Liver (tissue), 9 donors: Measurements from ENCODE around the gene CCDC61. TPM values are rescaled to one million over a fixed set of nuclear protein-coding genes. Genes with fewer than 3 reads are reported as not detected.

Experiments
- DNase-seq: peaks from one replicate; pipeline ENCODE4 v3.0.0-alpha.2; 2017; ENCODE audit warnings: low spot score
- H3K27ac ChIP-seq, 2 donors: one replicate each; pipeline ENCODE4 v1.7.0; 2013; ENCODE audit warnings: inconsistent platforms in 2 of 2, low read length in 2 of 2, control low read depth in 1 of 2, low read depth in 1 of 2, mild to moderate bottlenecking in 1 of 2
- H3K27me3 ChIP-seq, 4 donors: one replicate each; pipeline versions ENCODE4 v1.6.1 to v1.7.0; 2013; ENCODE audit warnings: low read length in 3 of 4, inconsistent platforms in 1 of 4, mild to moderate bottlenecking in 1 of 4, moderate library complexity in 1 of 4; ENCODE audit not compliant: control insufficient read depth in 4 of 4, insufficient read depth in 4 of 4
- H3K36me3 ChIP-seq, 4 donors: one replicate each; pipeline versions ENCODE4 v1.6.1 to v1.7.0; 2013; ENCODE audit warnings: low read length in 3 of 4, mild to moderate bottlenecking in 3 of 4, low read depth in 1 of 4, moderate library complexity in 1 of 4; ENCODE audit not compliant: control insufficient read depth in 4 of 4, insufficient read depth in 3 of 4
- H3K4me1 ChIP-seq, 4 donors: one replicate each; pipeline versions ENCODE4 v1.6.1 to v1.7.0; 2013; ENCODE audit warnings: low read length in 3 of 4, mild to moderate bottlenecking in 3 of 4, moderate library complexity in 1 of 4; ENCODE audit not compliant: control insufficient read depth in 4 of 4, insufficient read depth in 4 of 4
- H3K4me3 ChIP-seq, 3 donors: one replicate each; pipeline versions ENCODE4 v1.6.1 to v1.7.0; 2013; ENCODE audit warnings: low read length in 3 of 3, control low read depth in 1 of 3, low read depth in 1 of 3, mild to moderate bottlenecking in 1 of 3
- H3K9ac ChIP-seq, 2 donors: one replicate each; pipeline ENCODE4 v1.7.0; 2013; ENCODE audit warnings: low read length in 2 of 2, mild to moderate bottlenecking in 2 of 2, moderate library complexity in 2 of 2, control low read depth in 1 of 2, low read depth in 1 of 2
- H3K9me3 ChIP-seq, 4 donors: one replicate each; pipeline versions ENCODE4 v1.6.1 to v1.7.0; 2013; ENCODE audit warnings: low read length in 3 of 4; ENCODE audit not compliant: control insufficient read depth in 4 of 4
- CTCF ChIP-seq: fragments of 150-350 bp; IDR thresholded peaks from 2 replicates; pipeline ENCODE4 v1.5.1; 2017; ENCODE audit warnings: improper control_type of control experiment, low read depth, low read length; ENCODE audit not compliant: missing input control
- EGR1 ChIP-seq, 2 donors: IDR thresholded peaks; 2 replicates each; pipeline ENCODE4 v1.6.1; 2016 to 2018; ENCODE audit warnings: antibody characterized with exemption in 2 of 2, low read depth in 2 of 2
- FOXA1 ChIP-seq: IDR thresholded peaks from 2 replicates; pipeline ENCODE4 v1.6.1; 2016; ENCODE audit warnings: antibody characterized with exemption
- GABPA ChIP-seq, 2 donors: IDR thresholded peaks in 1 of 2; conservative IDR thresholded peaks in 1 of 2; 2 replicates each; pipeline ENCODE4 v1.6.1; 2016; ENCODE audit warnings: antibody characterized with exemption in 2 of 2, mild to moderate bottlenecking in 1 of 2, moderate library complexity in 1 of 2
- HNF4G ChIP-seq: IDR thresholded peaks from 2 replicates; pipeline ENCODE4 v1.6.1; 2016; ENCODE audit warnings: antibody characterized with exemption
- JUND ChIP-seq, 2 donors: IDR thresholded peaks; 2 replicates each; pipeline ENCODE4 v1.6.1; 2016; ENCODE audit warnings: antibody characterized with exemption in 2 of 2
- MAX ChIP-seq: IDR thresholded peaks from 2 replicates; pipeline ENCODE4 v1.6.1; 2016; ENCODE audit warnings: antibody characterized with exemption
- NR2F2 ChIP-seq: IDR thresholded peaks from 2 replicates; pipeline ENCODE4 v1.6.1; 2016; ENCODE audit warnings: antibody characterized with exemption
- RXRA ChIP-seq, 2 donors: IDR thresholded peaks; 2 replicates each; pipeline ENCODE4 v1.6.1; 2017 to 2018; ENCODE audit warnings: antibody characterized with exemption in 2 of 2, mild to moderate bottlenecking in 1 of 2
- SP1 ChIP-seq: IDR thresholded peaks from 2 replicates; pipeline ENCODE4 v1.6.1; 2018; ENCODE audit warnings: antibody characterized with exemption, mild to moderate bottlenecking
- YY1 ChIP-seq: IDR thresholded peaks from 2 replicates; pipeline ENCODE4 v1.6.1; 2016; ENCODE audit warnings: antibody characterized with exemption, mild to moderate bottlenecking
- WGBS: extraction: QIAGEN DNeasy Blood & Tissue Kit; methylation state at CpG from one replicate; pipeline ENCODE4 v1.1.7; 2013; 5-methylcytosine and 5-hydroxymethylcytosine counted together
- polyA plus RNA-seq, 2 donors: library from polyadenylated mRNA; stranded (reverse) in 1 of 2; unstranded in 1 of 2; fragments of 200-250 nt in 1 of 2; fragments of >200 nt in 1 of 2; fragmentation: Nextera tagmentation in 1 of 2; extraction: Ambion mirVana in 1 of 2; gene quantifications; one replicate each; pipeline versions ENCODE4 v1.2.1 to v1.2.3, GENCODE V29; 2013 to 2015
- total RNA-seq, 2 donors: library from RNA; depleted of rRNA; stranded (reverse); fragments of >200 nt; gene quantifications; one replicate each; pipeline ENCODE4 v1.2.3, GENCODE V29; 2014
- TF ChIP-seq, protein P1 (sequence below): IDR thresholded peaks from 2 replicates; pipeline ENCODE4 v1.6.1; 2016; ENCODE audit warnings: antibody characterized with exemption
- TF ChIP-seq, protein P2 (sequence below): IDR thresholded peaks from 2 replicates; pipeline ENCODE4 v1.6.1; 2016; ENCODE audit warnings: antibody characterized with exemption, mild to moderate bottlenecking
- donor health status: healthy.
- donor health status: healthy.
- donor health status: healthy.
- donor health status: healthy.
- donor health status: healthy.

Gene CCDC61
- total and polyA plus RNA-seq, 4 donors = 1.7 to 6.3 (median 2.9) TPM

DNA sequence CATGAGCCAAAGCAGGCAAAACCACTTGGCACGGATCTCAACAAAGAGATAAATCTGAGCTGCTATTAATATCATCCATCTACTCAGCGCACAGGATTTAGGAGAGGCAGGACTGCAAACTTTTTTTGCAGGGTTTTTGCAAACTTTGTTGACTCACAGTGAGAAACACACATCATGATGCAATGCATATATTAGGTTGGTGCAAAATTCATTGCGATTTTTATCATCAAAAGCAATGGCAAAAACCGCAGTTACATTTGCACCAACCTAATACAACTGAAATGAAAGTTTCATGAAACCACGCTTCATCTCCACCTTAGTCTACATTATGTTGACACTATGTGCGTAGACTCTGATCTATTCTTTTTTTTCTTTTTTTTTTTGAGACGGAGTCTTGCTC, 17.1 kb upstream of the CCDC61 start (continued):
- TF ChIP-seq, protein P1, sequence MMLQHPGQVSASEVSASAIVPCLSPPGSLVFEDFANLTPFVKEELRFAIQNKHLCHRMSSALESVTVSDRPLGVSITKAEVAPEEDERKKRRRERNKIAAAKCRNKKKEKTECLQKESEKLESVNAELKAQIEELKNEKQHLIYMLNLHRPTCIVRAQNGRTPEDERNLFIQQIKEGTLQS = no peak
- TF ChIP-seq NR2F2 = no peak
- TF ChIP-seq RXRA (IDR thresholded peaks at IDR 0.05) = no peak
- TF ChIP-seq CTCF = no peak
- TF ChIP-seq HNF4G = no peak

DNA sequence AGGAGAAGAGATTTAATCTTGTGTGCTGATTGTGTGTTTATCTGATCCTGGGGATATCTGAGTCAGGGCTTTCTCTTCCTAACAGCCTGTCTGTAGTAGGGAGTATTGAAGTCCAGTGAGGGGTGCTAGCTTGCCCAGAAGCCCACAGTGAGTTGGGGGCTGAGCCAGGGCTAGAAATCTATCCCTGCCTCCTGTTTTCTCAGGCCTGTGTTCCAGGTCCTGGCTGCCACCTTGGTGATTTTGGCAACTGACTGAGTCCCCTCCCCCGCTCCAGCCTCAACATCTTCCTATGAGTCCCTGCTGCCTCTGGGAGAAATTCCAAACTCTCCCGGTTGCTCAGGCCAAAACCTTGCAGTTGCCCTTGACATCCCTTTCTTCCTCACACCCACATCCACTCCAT, 13.9 kb upstream of the CCDC61 start:
- Histone ChIP-seq H3K9me3 (no peaks in the 10 kb centered on the region), H3K4me3 (no peak overlapping the region), H3K27me3 (peaks cover 0 to 3% (median 0%) of the 10 kb centered on the region in 4 donors), H3K4me1 (no peaks in the 10 kb centered on the region), H3K9ac (no peak overlapping the region), H3K36me3 (no peaks in the 10 kb centered on the region), H3K27ac (no peak overlapping the region)
- DNase-seq = no peak
- 59% methylated on average over 2 of the region's 2 CpGs for WGBS
- TF ChIP-seq FOXA1 = no peak
- TF ChIP-seq SP1 = no peak
- no peak for TF ChIP-seq CTCF
- no peak for TF ChIP-seq MAX
- TF ChIP-seq YY1 = no peak
- no peak for TF ChIP-seq RXRA (IDR thresholded peaks at IDR 0.05)
- TF ChIP-seq, protein P2, sequence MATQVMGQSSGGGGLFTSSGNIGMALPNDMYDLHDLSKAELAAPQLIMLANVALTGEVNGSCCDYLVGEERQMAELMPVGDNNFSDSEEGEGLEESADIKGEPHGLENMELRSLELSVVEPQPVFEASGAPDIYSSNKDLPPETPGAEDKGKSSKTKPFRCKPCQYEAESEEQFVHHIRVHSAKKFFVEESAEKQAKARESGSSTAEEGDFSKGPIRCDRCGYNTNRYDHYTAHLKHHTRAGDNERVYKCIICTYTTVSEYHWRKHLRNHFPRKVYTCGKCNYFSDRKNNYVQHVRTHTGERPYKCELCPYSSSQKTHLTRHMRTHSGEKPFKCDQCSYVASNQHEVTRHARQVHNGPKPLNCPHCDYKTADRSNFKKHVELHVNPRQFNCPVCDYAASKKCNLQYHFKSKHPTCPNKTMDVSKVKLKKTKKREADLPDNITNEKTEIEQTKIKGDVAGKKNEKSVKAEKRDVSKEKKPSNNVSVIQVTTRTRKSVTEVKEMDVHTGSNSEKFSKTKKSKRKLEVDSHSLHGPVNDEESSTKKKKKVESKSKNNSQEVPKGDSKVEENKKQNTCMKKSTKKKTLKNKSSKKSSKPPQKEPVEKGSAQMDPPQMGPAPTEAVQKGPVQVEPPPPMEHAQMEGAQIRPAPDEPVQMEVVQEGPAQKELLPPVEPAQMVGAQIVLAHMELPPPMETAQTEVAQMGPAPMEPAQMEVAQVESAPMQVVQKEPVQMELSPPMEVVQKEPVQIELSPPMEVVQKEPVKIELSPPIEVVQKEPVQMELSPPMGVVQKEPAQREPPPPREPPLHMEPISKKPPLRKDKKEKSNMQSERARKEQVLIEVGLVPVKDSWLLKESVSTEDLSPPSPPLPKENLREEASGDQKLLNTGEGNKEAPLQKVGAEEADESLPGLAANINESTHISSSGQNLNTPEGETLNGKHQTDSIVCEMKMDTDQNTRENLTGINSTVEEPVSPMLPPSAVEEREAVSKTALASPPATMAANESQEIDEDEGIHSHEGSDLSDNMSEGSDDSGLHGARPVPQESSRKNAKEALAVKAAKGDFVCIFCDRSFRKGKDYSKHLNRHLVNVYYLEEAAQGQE = no peak
- TF ChIP-seq EGR1 (IDR thresholded peaks at IDR 0.05; ENCODE audit: low read depth in 2 of 2) = no peak
- no peak for TF ChIP-seq GABPA (IDR thresholded peaks at IDR 0.05 in 1 of 2, conservative IDR thresholded peaks at IDR 0.05 in 1 of 2)
- no peak for TF ChIP-seq JUND (IDR thresholded peaks at IDR 0.05)
